ENCODE results near the gene MRAP. TPM values are rescaled to one million over a fixed set of nuclear protein-coding genes. Genes with fewer than 3 reads are reported as not detected.

Gene MRAP
- total and polyA plus RNA-seq, 9 of the 15 experiments (the other 6 are each of a cell fraction or from before 2014, with no cell fraction given), result 0.63 to 2.3 TPM; not detected in 7

DNA sequence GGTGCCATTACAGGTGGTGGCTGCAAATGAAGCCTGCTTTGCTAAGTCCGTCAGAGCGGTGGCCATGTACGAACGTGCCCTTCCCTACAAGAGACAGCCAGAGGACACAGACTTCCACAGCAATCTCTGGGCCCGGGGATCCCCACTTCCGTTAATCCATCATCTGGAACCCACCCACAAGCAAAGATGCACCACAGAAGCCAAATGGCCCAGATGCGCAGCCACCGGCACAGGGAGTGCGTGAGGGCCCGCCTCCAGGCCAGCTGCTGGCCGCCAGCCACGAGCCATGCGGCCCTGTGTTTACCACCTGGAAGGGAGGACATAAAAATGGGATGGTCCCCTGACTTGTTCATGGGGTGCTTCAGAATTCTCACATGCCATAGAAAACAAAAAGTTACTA lies 22.1 kb downstream of the MRAP start:
- Histone ChIP-seq H3K4me2 (ENCODE audit: insufficient read depth, low read length) (no peak overlapping the region), H4K20me1 (replicated peaks; ENCODE audit: control insufficient read depth, insufficient read depth, low read length) (0 out of 2 replicates have a peak, but pooled peaks cover 4% of the 10 kb centered on the region), H3K4me1 (replicated peaks in 1 of 2; ENCODE audit: control insufficient read depth in 2 of 2, insufficient read depth in 2 of 2, low read length in 2 of 2) (0 out of 5 replicates have a peak, but pooled peaks cover 0 to 4% of the 10 kb centered on the region in 2 experiments), H3K9ac (ENCODE audit: insufficient read depth in 1 of 2, low read depth in 2 of 2, low read length in 2 of 2) (no peak overlapping the region), H3K36me3 (ENCODE audit: control insufficient read depth, insufficient read depth, low read length) (peaks cover 99% of the 10 kb centered on the region), H3K27me3 (ENCODE audit: control insufficient read depth in 2 of 2, insufficient read depth in 2 of 2, low read length in 2 of 2) (no peaks in the 10 kb centered on the region), H2AFZ (ENCODE audit: low read depth, low read length) (no peak overlapping the region), H3K27ac (ENCODE audit: extremely low read depth, low read depth, low read length) (no peak overlapping the region), H3K4me3 (no peak overlapping the region), H3K79me2 (ENCODE audit: control insufficient read depth, insufficient read depth, low read length) (no peaks in the 10 kb centered on the region), H3K9me3 (replicated peaks; ENCODE audit: control insufficient read depth, insufficient read depth, low read depth, low read length) (no peaks in the 10 kb centered on the region), H3K9me1 (ENCODE audit: control insufficient read depth, insufficient read depth, low read length) (no peaks in the 10 kb centered on the region)
- TSS peak; percentile 5 for BruUV-seq (replicated peaks)
- POLR2A ChIA-PET, result no interaction called here
- intact Hi-C loops (cut with micrococcal nuclease) (no loop called here), in situ Hi-C loops (cut with MboI) (no loop called here)
- no peak for FAIRE-seq
- no peak for TF ChIP-seq CAMTA2 (CRISPR knock-in tag; conservative IDR thresholded peaks at IDR 0.05)
- TF ChIP-seq POLR2G (IDR thresholded peaks at IDR 0.05; ENCODE audit: low read depth, low read length), result 0 out of 2 replicates have a peak, but pooled peaks have one; percentile 27
- no peak for TF ChIP-seq ELF1 (tag; IDR thresholded peaks at IDR 0.05)
- no peak for TF ChIP-seq THRAP3 (IDR thresholded peaks at IDR 0.05; ENCODE audit: borderline replicate concordance)
- no peak for ATAC-seq
- WGBS (ENCODE audit: insufficient coverage, low coverage, missing lambda C conversion rate), result 94% methylated on average over 13 of the region's 13 CpGs
- CTCF ChIA-PET (ENCODE audit: low intra/inter-chr PET ratio), result no interaction called here
- no peak for DNase-seq (ENCODE audit: extremely low read depth in 1 of 4, low spot score in 3 of 4)

DNA sequence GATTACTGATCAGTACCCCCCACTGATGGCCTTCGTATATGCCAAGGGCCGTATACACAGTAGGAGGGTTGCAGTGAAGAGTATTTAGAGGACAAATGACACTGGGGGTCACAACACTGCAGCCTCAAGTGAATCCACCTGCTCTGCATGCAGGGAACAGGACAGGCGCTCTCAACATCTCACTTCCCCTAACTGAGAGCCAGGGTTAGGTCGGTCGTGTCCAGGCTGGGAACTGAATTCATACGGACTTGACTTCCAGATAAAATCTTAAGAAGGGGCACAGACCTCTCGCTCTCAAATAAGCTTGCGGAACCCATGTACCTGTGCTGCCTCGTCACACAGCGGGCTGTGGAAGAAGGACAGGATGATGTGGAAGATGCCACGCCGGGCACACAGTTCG lies 22.8 kb downstream of the MRAP start:
- Histone ChIP-seq H3K79me2 (ENCODE audit: control insufficient read depth, insufficient read depth, low read length) (no peaks in the 10 kb centered on the region), H3K4me3 (no peak overlapping the region), H3K4me2 (ENCODE audit: insufficient read depth, low read length) (no peak overlapping the region), H4K20me1 (replicated peaks; ENCODE audit: control insufficient read depth, insufficient read depth, low read length) (0 out of 2 replicates have a peak, but pooled peaks cover 4% of the 10 kb centered on the region), H3K27me3 (ENCODE audit: control insufficient read depth in 2 of 2, insufficient read depth in 2 of 2, low read length in 2 of 2) (no peaks in the 10 kb centered on the region), H3K9me1 (ENCODE audit: control insufficient read depth, insufficient read depth, low read length) (no peaks in the 10 kb centered on the region), H3K4me1 (replicated peaks in 1 of 2; ENCODE audit: control insufficient read depth in 2 of 2, insufficient read depth in 2 of 2, low read length in 2 of 2) (0 out of 5 replicates have a peak, but pooled peaks cover 0 to 3% of the 10 kb centered on the region in 2 experiments), H3K9ac (ENCODE audit: insufficient read depth in 1 of 2, low read depth in 2 of 2, low read length in 2 of 2) (no peak overlapping the region), H3K36me3 (ENCODE audit: control insufficient read depth, insufficient read depth, low read length) (peaks cover 99% of the 10 kb centered on the region), H3K9me3 (replicated peaks; ENCODE audit: control insufficient read depth, insufficient read depth, low read depth, low read length) (no peaks in the 10 kb centered on the region), H2AFZ (ENCODE audit: low read depth, low read length) (no peak overlapping the region), H3K27ac (ENCODE audit: extremely low read depth, low read depth, low read length) (no peak overlapping the region)
- no peak for FAIRE-seq
- no peak for DNase-seq (ENCODE audit: extremely low read depth in 1 of 4, low spot score in 3 of 4)
- WGBS (ENCODE audit: insufficient coverage, low coverage, missing lambda C conversion rate), result 92% methylated on average over 13 of the region's 13 CpGs
- no TSS peak for BruUV-seq (replicated peaks)
- ChIA-PET POLR2A (no interaction called here), CTCF (ENCODE audit: low intra/inter-chr PET ratio) (no interaction called here)
- ATAC-seq, result no peak
- intact Hi-C loops (cut with micrococcal nuclease) (no loop called here), in situ Hi-C loops (cut with MboI) (no loop called here)
- TF ChIP-seq IRF2 (CRISPR knock-in tag; IDR thresholded peaks at IDR 0.05) (no peak), SIX5 (IDR thresholded peaks at IDR 0.05; ENCODE audit: borderline replicate concordance in 1 of 2, insufficient read depth in 1 of 2, low read depth in 1 of 2, low read length in 2 of 2) (no peak), BDP1 (IDR thresholded peaks at IDR 0.05; ENCODE audit: insufficient read depth, insufficient read length) (no peak), FIP1L1 (IDR thresholded peaks at IDR 0.05; ENCODE audit: low read depth, low read length, poor library complexity, severe bottlenecking) (no peak), ESRRA (IDR thresholded peaks at IDR 0.05; ENCODE audit: borderline replicate concordance, low read depth) (no peak), NFYB (IDR thresholded peaks at IDR 0.05; ENCODE audit: extremely low read depth, insufficient read length) (no peak)
- TF ChIP-seq, protein P1, sequence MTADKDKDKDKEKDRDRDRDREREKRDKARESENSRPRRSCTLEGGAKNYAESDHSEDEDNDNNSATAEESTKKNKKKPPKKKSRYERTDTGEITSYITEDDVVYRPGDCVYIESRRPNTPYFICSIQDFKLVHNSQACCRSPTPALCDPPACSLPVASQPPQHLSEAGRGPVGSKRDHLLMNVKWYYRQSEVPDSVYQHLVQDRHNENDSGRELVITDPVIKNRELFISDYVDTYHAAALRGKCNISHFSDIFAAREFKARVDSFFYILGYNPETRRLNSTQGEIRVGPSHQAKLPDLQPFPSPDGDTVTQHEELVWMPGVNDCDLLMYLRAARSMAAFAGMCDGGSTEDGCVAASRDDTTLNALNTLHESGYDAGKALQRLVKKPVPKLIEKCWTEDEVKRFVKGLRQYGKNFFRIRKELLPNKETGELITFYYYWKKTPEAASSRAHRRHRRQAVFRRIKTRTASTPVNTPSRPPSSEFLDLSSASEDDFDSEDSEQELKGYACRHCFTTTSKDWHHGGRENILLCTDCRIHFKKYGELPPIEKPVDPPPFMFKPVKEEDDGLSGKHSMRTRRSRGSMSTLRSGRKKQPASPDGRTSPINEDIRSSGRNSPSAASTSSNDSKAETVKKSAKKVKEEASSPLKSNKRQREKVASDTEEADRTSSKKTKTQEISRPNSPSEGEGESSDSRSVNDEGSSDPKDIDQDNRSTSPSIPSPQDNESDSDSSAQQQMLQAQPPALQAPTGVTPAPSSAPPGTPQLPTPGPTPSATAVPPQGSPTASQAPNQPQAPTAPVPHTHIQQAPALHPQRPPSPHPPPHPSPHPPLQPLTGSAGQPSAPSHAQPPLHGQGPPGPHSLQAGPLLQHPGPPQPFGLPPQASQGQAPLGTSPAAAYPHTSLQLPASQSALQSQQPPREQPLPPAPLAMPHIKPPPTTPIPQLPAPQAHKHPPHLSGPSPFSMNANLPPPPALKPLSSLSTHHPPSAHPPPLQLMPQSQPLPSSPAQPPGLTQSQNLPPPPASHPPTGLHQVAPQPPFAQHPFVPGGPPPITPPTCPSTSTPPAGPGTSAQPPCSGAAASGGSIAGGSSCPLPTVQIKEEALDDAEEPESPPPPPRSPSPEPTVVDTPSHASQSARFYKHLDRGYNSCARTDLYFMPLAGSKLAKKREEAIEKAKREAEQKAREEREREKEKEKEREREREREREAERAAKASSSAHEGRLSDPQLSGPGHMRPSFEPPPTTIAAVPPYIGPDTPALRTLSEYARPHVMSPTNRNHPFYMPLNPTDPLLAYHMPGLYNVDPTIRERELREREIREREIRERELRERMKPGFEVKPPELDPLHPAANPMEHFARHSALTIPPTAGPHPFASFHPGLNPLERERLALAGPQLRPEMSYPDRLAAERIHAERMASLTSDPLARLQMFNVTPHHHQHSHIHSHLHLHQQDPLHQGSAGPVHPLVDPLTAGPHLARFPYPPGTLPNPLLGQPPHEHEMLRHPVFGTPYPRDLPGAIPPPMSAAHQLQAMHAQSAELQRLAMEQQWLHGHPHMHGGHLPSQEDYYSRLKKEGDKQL (CRISPR knock-in tag; IDR thresholded peaks at IDR 0.05; ENCODE audit: borderline replicate concordance), result no peak

All from K562 (cell line).